Liver (tissue), 9 donors: ENCODE data around the gene IFNG-AS1. TPM values are rescaled to one million over a fixed set of nuclear protein-coding genes. Genes with fewer than 3 reads are reported as not detected.

Experiments used
- DNase-seq: peaks from one replicate; pipeline ENCODE4 v3.0.0-alpha.2; 2017; ENCODE audit warnings: low spot score
- H3K27ac ChIP-seq, 2 donors: one replicate each; pipeline ENCODE4 v1.7.0; 2013; ENCODE audit warnings: inconsistent platforms in 2 of 2, low read length in 2 of 2, control low read depth in 1 of 2, low read depth in 1 of 2, mild to moderate bottlenecking in 1 of 2
- H3K27me3 ChIP-seq, 4 donors: one replicate each; pipeline versions ENCODE4 v1.6.1 to v1.7.0; 2013; ENCODE audit warnings: low read length in 3 of 4, inconsistent platforms in 1 of 4, mild to moderate bottlenecking in 1 of 4, moderate library complexity in 1 of 4; ENCODE audit not compliant: control insufficient read depth in 4 of 4, insufficient read depth in 4 of 4
- H3K36me3 ChIP-seq, 4 donors: one replicate each; pipeline versions ENCODE4 v1.6.1 to v1.7.0; 2013; ENCODE audit warnings: low read length in 3 of 4, mild to moderate bottlenecking in 3 of 4, low read depth in 1 of 4, moderate library complexity in 1 of 4; ENCODE audit not compliant: control insufficient read depth in 4 of 4, insufficient read depth in 3 of 4
- H3K4me1 ChIP-seq, 4 donors: one replicate each; pipeline versions ENCODE4 v1.6.1 to v1.7.0; 2013; ENCODE audit warnings: low read length in 3 of 4, mild to moderate bottlenecking in 3 of 4, moderate library complexity in 1 of 4; ENCODE audit not compliant: control insufficient read depth in 4 of 4, insufficient read depth in 4 of 4
- H3K4me3 ChIP-seq, 3 donors: one replicate each; pipeline versions ENCODE4 v1.6.1 to v1.7.0; 2013; ENCODE audit warnings: low read length in 3 of 3, control low read depth in 1 of 3, low read depth in 1 of 3, mild to moderate bottlenecking in 1 of 3
- H3K9ac ChIP-seq, 2 donors: one replicate each; pipeline ENCODE4 v1.7.0; 2013; ENCODE audit warnings: low read length in 2 of 2, mild to moderate bottlenecking in 2 of 2, moderate library complexity in 2 of 2, control low read depth in 1 of 2, low read depth in 1 of 2
- H3K9me3 ChIP-seq, 4 donors: one replicate each; pipeline versions ENCODE4 v1.6.1 to v1.7.0; 2013; ENCODE audit warnings: low read length in 3 of 4; ENCODE audit not compliant: control insufficient read depth in 4 of 4
- ATF3 ChIP-seq: IDR thresholded peaks from 2 replicates; pipeline ENCODE4 v1.6.1; 2016; ENCODE audit warnings: antibody characterized with exemption
- EGR1 ChIP-seq, 2 donors: IDR thresholded peaks; 2 replicates each; pipeline ENCODE4 v1.6.1; 2016 to 2018; ENCODE audit warnings: antibody characterized with exemption in 2 of 2, low read depth in 2 of 2
- FOXA1 ChIP-seq: IDR thresholded peaks from 2 replicates; pipeline ENCODE4 v1.6.1; 2016; ENCODE audit warnings: antibody characterized with exemption
- FOXA2 ChIP-seq: IDR thresholded peaks from 2 replicates; pipeline ENCODE4 v1.6.1; 2016; ENCODE audit warnings: antibody characterized with exemption
- GABPA ChIP-seq, 2 donors: IDR thresholded peaks in 1 of 2; conservative IDR thresholded peaks in 1 of 2; 2 replicates each; pipeline ENCODE4 v1.6.1; 2016; ENCODE audit warnings: antibody characterized with exemption in 2 of 2, mild to moderate bottlenecking in 1 of 2, moderate library complexity in 1 of 2
- HNF4A ChIP-seq, 2 donors: conservative IDR thresholded peaks; 2 replicates each; pipeline ENCODE4 v1.6.1; 2016; ENCODE audit warnings: antibody characterized with exemption in 2 of 2, mild to moderate bottlenecking in 2 of 2
- JUND ChIP-seq, 2 donors: IDR thresholded peaks; 2 replicates each; pipeline ENCODE4 v1.6.1; 2016; ENCODE audit warnings: antibody characterized with exemption in 2 of 2
- MAX ChIP-seq: IDR thresholded peaks from 2 replicates; pipeline ENCODE4 v1.6.1; 2016; ENCODE audit warnings: antibody characterized with exemption
- NR2F2 ChIP-seq: IDR thresholded peaks from 2 replicates; pipeline ENCODE4 v1.6.1; 2016; ENCODE audit warnings: antibody characterized with exemption
- RAD21 ChIP-seq, 2 donors: IDR thresholded peaks; 2 replicates each; pipeline ENCODE4 v1.6.1; 2016; ENCODE audit warnings: antibody characterized with exemption in 2 of 2, mild to moderate bottlenecking in 2 of 2
- RXRA ChIP-seq, 2 donors: IDR thresholded peaks; 2 replicates each; pipeline ENCODE4 v1.6.1; 2017 to 2018; ENCODE audit warnings: antibody characterized with exemption in 2 of 2, mild to moderate bottlenecking in 1 of 2
- SP1 ChIP-seq: IDR thresholded peaks from 2 replicates; pipeline ENCODE4 v1.6.1; 2018; ENCODE audit warnings: antibody characterized with exemption, mild to moderate bottlenecking
- TAF1 ChIP-seq: conservative IDR thresholded peaks from 2 replicates; pipeline ENCODE4 v1.6.1; 2016; ENCODE audit warnings: antibody characterized with exemption, mild to moderate bottlenecking
- ZBTB33 ChIP-seq: IDR thresholded peaks from 2 replicates; pipeline ENCODE4 v1.6.1; 2016; ENCODE audit warnings: antibody characterized with exemption
- WGBS: extraction: QIAGEN DNeasy Blood & Tissue Kit; methylation state at CpG from one replicate; pipeline ENCODE4 v1.1.7; 2013; 5-methylcytosine and 5-hydroxymethylcytosine counted together
- polyA plus RNA-seq, 2 donors: library from polyadenylated mRNA; stranded (reverse) in 1 of 2; unstranded in 1 of 2; fragments of 200-250 nt in 1 of 2; fragments of >200 nt in 1 of 2; fragmentation: Nextera tagmentation in 1 of 2; extraction: Ambion mirVana in 1 of 2; gene quantifications; one replicate each; pipeline versions ENCODE4 v1.2.1 to v1.2.3, GENCODE V29; 2013 to 2015
- total RNA-seq, 2 donors: library from RNA; depleted of rRNA; stranded (reverse); fragments of >200 nt; gene quantifications; one replicate each; pipeline ENCODE4 v1.2.3, GENCODE V29; 2014
- donor health status: healthy.
- donor health status: healthy.
- donor health status: healthy.
- donor health status: healthy.
- donor health status: healthy.

IFNG-AS1 gene
- total and polyA plus RNA-seq, 4 donors, result 0.24 to 1.0 TPM; not detected in 2

DNA sequence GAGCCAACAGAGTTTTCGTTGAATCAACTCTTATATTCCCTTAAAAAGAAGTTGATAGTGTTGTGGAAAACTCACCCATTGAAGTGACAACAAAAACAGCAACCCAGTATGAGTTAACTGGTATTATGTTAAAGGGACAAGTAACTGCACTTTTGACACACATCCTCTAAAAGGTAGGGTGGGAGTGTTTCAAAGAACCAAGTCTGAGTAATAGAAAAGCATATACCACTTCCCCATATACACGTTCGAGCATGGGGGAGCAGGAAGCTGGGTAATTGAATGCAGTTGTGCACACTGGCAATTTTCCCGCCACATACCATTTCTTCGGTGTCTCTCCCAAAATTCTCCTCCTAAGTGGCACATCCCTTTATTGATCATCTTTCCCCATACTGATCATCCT lies 31.5 kb downstream of the IFNG-AS1 start:
- H3K4me3 ChIP-seq, result no peak overlapping the region
- H3K9me3 ChIP-seq, result no peaks in the 10 kb centered on the region
- H3K36me3 ChIP-seq, result no peaks in the 10 kb centered on the region
- H3K4me1 ChIP-seq, result no peaks in the 10 kb centered on the region
- DNase-seq, result no peak
- no peak overlapping the region for H3K27ac ChIP-seq
- TF ChIP-seq RXRA (IDR thresholded peaks at IDR 0.05), result no peak
- TF ChIP-seq HNF4A (conservative IDR thresholded peaks at IDR 0.05), result no peak
- no peaks in the 10 kb centered on the region for H3K27me3 ChIP-seq
- H3K9ac ChIP-seq, result no peak overlapping the region
- WGBS, result 87% methylated on average over 5 of the region's 5 CpGs

GRCh38 chr12:68028647-68029046 lies 39.4 kb downstream of the IFNG-AS1 start:
- 85% methylated on average over 7 of the region's 7 CpGs for WGBS
- Histone ChIP-seq H3K36me3 (no peaks in the 10 kb centered on the region), H3K4me3 (no peak overlapping the region), H3K4me1 (no peaks in the 10 kb centered on the region), H3K9me3 (no peaks in the 10 kb centered on the region), H3K9ac (no peak overlapping the region), H3K27me3 (peaks cover 0 to 4% (median 0%) of the 10 kb centered on the region in 4 donors), H3K27ac (no peak overlapping the region)
- no peak for DNase-seq
- TF ChIP-seq HNF4A (conservative IDR thresholded peaks at IDR 0.05) (no peak), EGR1 (IDR thresholded peaks at IDR 0.05; ENCODE audit: low read depth in 2 of 2) (no peak), FOXA2 (no peak), FOXA1 (no peak), SP1 (no peak), ZBTB33 (no peak), TAF1 (no peak), JUND (IDR thresholded peaks at IDR 0.05) (no peak), NR2F2 (no peak), RAD21 (IDR thresholded peaks at IDR 0.05) (no peak), GABPA (IDR thresholded peaks at IDR 0.05 in 1 of 2, conservative IDR thresholded peaks at IDR 0.05 in 1 of 2) (no peak), MAX (no peak), RXRA (IDR thresholded peaks at IDR 0.05) (no peak), ATF3 (no peak)

DNA sequence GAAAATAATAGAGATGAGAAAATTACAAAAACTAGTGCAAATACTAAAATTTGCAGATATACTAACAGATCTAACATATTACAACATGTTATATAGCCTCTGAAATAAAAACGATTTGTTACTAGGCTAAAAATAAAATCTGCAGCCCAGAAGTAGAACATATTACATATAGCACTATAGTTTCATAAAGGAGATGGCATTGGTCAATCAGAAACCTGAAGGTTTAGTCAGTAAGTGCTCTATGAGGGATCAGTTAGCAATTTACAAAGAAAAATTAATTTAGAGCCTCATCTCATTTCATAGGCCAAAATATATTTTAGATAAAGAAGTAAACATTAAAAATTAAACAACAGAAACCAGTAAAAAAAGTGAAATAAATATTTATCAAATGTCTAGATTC lies 41.0 kb downstream of the IFNG-AS1 start:
- no peak for TF ChIP-seq FOXA2
- H3K27ac ChIP-seq, result no peak overlapping the region
- no peaks in the 10 kb centered on the region for H3K9me3 ChIP-seq
- H3K27me3 ChIP-seq, result peaks cover 0 to 4% (median 0%) of the 10 kb centered on the region in 4 donors
- WGBS, result 55% methylated on average over 1 of the region's 1 CpG
- no peak for DNase-seq
- no peaks in the 10 kb centered on the region for H3K4me1 ChIP-seq
- no peak overlapping the region for H3K4me3 ChIP-seq
- no peak overlapping the region for H3K9ac ChIP-seq
- no peaks in the 10 kb centered on the region for H3K36me3 ChIP-seq
